HG03097 (cell line): Measurements from ENCODE around the gene SMAD5.

ENCODE experiments used
- ATAC-seq: cut with Tn5 transposase; IDR thresholded peaks from one replicate; pipeline ENCODE4 v1.9.1; 2021; ENCODE audit not compliant: unreplicated experiment, low FRiP score

The SMAD5 gene

GRCh38 chr5:136132557-136133221 lies at the start of gene SMAD5:
Gene SMAD5, plus strand, starts transcription at chr5:136132845. Its CDS starts 20,916 bp downstream, at chr5:136153761.
- ATAC-seq: peak; percentile 86

- no peak for ATAC-seq
Measured at GRCh38 chr5:136084698-136085097, 47.9 kb upstream of the SMAD5 start.

GRCh38 chr5:136086783-136087566 lies 45.7 kb upstream of the SMAD5 start:
- ATAC-seq: no peak

GRCh38 chr5:136087961-136088871 lies 44.4 kb upstream of the SMAD5 start:
- ATAC-seq: no peak

GRCh38 chr5:136089791-136090190 lies 42.9 kb upstream of the SMAD5 start:
- ATAC-seq: no peak

- no peak for ATAC-seq
Measured at GRCh38 chr5:136090319-136090718, 42.3 kb upstream of the SMAD5 start.

GRCh38 chr5:136094189-136094912 lies 38.3 kb upstream of the SMAD5 start:
- ATAC-seq: no peak

- no peak for ATAC-seq
Measured at GRCh38 chr5:136094913-136095641, 37.6 kb upstream of the SMAD5 start.

- no peak for ATAC-seq
Measured at GRCh38 chr5:136098176-136098575, 34.5 kb upstream of the SMAD5 start.

GRCh38 chr5:136099870-136100269 lies 32.8 kb upstream of the SMAD5 start:
- no peak for ATAC-seq

- ATAC-seq: no peak
Measured at GRCh38 chr5:136101884-136102283, 30.8 kb upstream of the SMAD5 start.

GRCh38 chr5:136103118-136103517 lies 29.5 kb upstream of the SMAD5 start:
- ATAC-seq: peak; percentile 81

GRCh38 chr5:136104306-136104965 lies 28.2 kb upstream of the SMAD5 start:
- no peak for ATAC-seq

GRCh38 chr5:136106351-136107031 lies 26.2 kb upstream of the SMAD5 start:
- ATAC-seq: no peak

- peak; percentile 61 for ATAC-seq
Measured at GRCh38 chr5:136108180-136108611, 24.4 kb upstream of the SMAD5 start.

- ATAC-seq: no peak
Measured at GRCh38 chr5:136108766-136109165, 23.9 kb upstream of the SMAD5 start.

GRCh38 chr5:136109453-136110135 lies 23.1 kb upstream of the SMAD5 start:
- ATAC-seq: no peak

- ATAC-seq: no peak
Measured at GRCh38 chr5:136113606-136114005, 19.0 kb upstream of the SMAD5 start.
